Type B pancreatic cell (in vitro differentiated cells): ENCODE results near the gene FEZ2. TPM values are rescaled to one million over a fixed set of nuclear protein-coding genes. Genes with fewer than 3 reads are reported as not detected.
A peak's percentile ranks its signal among the peaks of the same experiment; 100 is the strongest.

Experiments used
- DNase-seq: peaks from one replicate; pipeline ENCODE4 v3.0.0; 2021; ENCODE audit warnings: mixed read lengths; ENCODE audit not compliant: unreplicated experiment; ENCODE audit errors: extremely low spot score
- H3K27ac Mint-ChIP-seq: 2 replicates; pipeline ENCODE4 v1.8.0; 2021; ENCODE audit warnings: mild to moderate bottlenecking, mixed read lengths
- H3K27me3 Mint-ChIP-seq: 2 replicates; pipeline ENCODE4 v1.8.0; 2021; ENCODE audit warnings: mixed read lengths
- H3K36me3 Mint-ChIP-seq: 2 replicates; pipeline ENCODE4 v1.8.0; 2021; ENCODE audit warnings: mixed read lengths
- H3K4me1 Mint-ChIP-seq: one replicate; pipeline ENCODE4 v1.8.0; 2021; ENCODE audit warnings: mixed read lengths; ENCODE audit not compliant: unreplicated experiment
- H3K4me3 Mint-ChIP-seq: 2 replicates; pipeline ENCODE4 v1.8.0; 2021; ENCODE audit warnings: mild to moderate bottlenecking, mixed read lengths
- H3K9me3 Mint-ChIP-seq: 2 replicates; pipeline ENCODE4 v1.8.0; 2021; ENCODE audit warnings: mixed read lengths
- total RNA-seq: library from RNA; stranded (reverse); gene quantifications from 2 replicates; pipeline ENCODE4 v1.2.1, GENCODE V29; 2021; ENCODE audit warnings: low replicate concordance
- TF ChIP-seq, protein P1 (sequence below): fragments of 200-600 bp; sonication (generic); conservative IDR thresholded peaks from 2 replicates; pipeline ENCODE4 v1.5.0; 2021; ENCODE audit warnings: antibody characterized with exemption, mild to moderate bottlenecking

The FEZ2 gene
- total RNA-seq, 1 donor from 2014 or later: 34.4 TPM

DNA sequence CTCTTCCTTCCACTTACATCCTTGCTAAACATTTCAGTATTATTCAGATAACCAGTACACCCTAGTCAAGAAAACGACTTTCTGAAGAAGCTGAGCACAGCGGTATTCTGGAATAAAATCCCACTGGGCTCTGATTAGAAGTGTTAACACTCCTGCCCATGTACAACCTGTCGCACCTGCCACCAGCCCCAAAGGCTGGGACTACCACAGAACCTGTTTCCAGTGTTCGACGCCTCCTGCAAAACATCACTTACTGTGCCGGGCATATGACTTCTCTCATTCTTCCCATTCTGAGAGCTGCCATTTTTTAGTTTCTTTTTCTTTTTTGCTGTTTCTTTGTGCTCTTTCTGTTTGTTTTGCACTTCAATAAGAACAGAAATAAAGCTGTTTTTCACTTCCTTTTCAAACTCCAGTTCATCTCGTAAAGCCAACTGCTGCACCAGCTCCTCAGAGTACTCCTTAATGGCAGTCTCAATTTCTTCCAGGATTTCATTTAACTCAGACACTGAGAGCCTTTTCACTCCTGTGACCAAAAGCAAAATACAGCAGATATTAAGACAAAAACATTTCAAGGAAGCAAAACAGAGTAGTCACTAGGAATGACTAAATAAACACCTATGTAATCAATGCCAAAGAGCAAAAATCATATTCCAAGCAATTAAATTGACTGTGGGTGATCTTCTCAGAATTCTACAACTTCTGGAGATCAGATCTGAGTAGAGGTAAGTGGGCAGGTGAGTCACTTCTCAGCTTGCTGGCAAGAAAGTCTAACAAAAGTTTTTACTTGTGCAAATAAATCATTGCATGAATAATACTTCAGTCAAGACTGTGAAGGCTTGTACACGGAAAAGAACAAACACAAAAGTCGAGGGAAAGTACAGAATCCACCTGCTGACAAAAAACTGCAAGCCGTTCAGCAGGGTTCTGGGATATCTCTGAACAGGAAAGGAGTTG is 19.3 kb downstream of the FEZ2 start:
- H3K4me3 Mint-ChIP-seq: no peak overlapping the region
- no peaks in the 10 kb centered on the region for H3K27me3 Mint-ChIP-seq
- H3K36me3 Mint-ChIP-seq: peaks cover 69% of the 10 kb centered on the region
- H3K9me3 Mint-ChIP-seq: no peaks in the 10 kb centered on the region
- H3K4me1 Mint-ChIP-seq: no peaks in the 10 kb centered on the region
- TF ChIP-seq, protein P1, sequence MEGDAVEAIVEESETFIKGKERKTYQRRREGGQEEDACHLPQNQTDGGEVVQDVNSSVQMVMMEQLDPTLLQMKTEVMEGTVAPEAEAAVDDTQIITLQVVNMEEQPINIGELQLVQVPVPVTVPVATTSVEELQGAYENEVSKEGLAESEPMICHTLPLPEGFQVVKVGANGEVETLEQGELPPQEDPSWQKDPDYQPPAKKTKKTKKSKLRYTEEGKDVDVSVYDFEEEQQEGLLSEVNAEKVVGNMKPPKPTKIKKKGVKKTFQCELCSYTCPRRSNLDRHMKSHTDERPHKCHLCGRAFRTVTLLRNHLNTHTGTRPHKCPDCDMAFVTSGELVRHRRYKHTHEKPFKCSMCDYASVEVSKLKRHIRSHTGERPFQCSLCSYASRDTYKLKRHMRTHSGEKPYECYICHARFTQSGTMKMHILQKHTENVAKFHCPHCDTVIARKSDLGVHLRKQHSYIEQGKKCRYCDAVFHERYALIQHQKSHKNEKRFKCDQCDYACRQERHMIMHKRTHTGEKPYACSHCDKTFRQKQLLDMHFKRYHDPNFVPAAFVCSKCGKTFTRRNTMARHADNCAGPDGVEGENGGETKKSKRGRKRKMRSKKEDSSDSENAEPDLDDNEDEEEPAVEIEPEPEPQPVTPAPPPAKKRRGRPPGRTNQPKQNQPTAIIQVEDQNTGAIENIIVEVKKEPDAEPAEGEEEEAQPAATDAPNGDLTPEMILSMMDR: no peak
- peak overlapping the region; percentile 69 for H3K27ac Mint-ChIP-seq
- DNase-seq: no peak

DNA sequence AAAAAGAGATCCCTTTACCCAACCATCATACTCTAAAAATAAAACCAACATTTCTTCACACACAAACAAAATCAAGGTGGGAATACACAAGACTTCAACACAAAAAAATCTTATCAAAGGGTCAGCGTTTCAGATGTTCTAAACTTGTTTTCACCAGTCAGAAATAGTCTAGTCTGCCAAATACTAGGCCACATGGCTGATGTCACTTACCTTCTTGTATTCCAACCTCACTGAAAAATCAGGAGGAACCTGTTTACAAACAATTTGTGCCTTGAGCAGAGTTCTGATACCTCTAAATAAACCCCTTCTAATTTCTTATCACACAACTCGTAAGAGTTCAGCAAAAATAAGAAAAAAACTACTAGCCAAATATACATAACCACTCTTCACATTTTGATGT is 20.1 kb downstream of the FEZ2 start:
- DNase-seq: no peak
- no peaks in the 10 kb centered on the region for H3K9me3 Mint-ChIP-seq
- H3K4me1 Mint-ChIP-seq: no peaks in the 10 kb centered on the region
- H3K27me3 Mint-ChIP-seq: no peaks in the 10 kb centered on the region
- TF ChIP-seq, protein P1: no peak
- H3K36me3 Mint-ChIP-seq: peaks cover 69% of the 10 kb centered on the region
- no peak overlapping the region for H3K4me3 Mint-ChIP-seq
- H3K27ac Mint-ChIP-seq: no peak overlapping the region

DNA sequence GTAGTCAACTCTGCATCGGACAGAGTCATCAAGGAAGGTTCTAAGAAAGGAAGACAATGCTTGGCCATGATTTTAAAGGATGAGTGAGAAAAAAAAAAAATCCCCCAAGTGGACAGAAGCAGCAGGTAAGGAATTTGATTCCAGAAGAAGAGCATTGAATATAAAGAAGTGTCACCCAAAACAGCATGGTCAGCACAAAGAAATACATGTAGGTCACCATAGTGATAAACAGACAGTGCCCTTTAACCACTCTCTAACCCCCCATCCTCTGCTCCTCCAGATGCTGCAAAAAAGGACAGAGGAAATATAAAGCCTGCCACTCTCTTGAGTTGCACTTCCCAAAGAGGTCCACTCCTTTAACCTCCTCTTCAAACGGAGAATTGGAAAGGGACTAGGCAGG is 23.4 kb downstream of the FEZ2 start:
- Mint-ChIP-seq H3K4me1 (peaks cover 2% of the 10 kb centered on the region), H3K27ac (no peak overlapping the region), H3K4me3 (no peak overlapping the region), H3K36me3 (peaks cover 50% of the 10 kb centered on the region), H3K27me3 (no peaks in the 10 kb centered on the region), H3K9me3 (no peaks in the 10 kb centered on the region)
- no peak for DNase-seq
- TF ChIP-seq, protein P1: no peak

GRCh38 chr2:36573165-36573564 is 24.8 kb downstream of the FEZ2 start:
- no peak overlapping the region for H3K27ac Mint-ChIP-seq
- no peak overlapping the region for H3K4me3 Mint-ChIP-seq
- H3K9me3 Mint-ChIP-seq: no peaks in the 10 kb centered on the region
- no peak for DNase-seq
- TF ChIP-seq, protein P1: no peak
- no peaks in the 10 kb centered on the region for H3K27me3 Mint-ChIP-seq
- H3K4me1 Mint-ChIP-seq: peaks cover 5% of the 10 kb centered on the region
- H3K36me3 Mint-ChIP-seq: peaks cover 37% of the 10 kb centered on the region

GRCh38 chr2:36572719-36573059 is 25.3 kb downstream of the FEZ2 start:
- Mint-ChIP-seq H3K36me3 (peaks cover 34% of the 10 kb centered on the region), H3K4me1 (peaks cover 5% of the 10 kb centered on the region), H3K9me3 (no peaks in the 10 kb centered on the region), H3K4me3 (no peak overlapping the region), H3K27me3 (no peaks in the 10 kb centered on the region), H3K27ac (peak overlapping the region; percentile 10)
- TF ChIP-seq, protein P1: no peak
- no peak for DNase-seq
